ENCODE measurements around the gene C10orf67.

DNA sequence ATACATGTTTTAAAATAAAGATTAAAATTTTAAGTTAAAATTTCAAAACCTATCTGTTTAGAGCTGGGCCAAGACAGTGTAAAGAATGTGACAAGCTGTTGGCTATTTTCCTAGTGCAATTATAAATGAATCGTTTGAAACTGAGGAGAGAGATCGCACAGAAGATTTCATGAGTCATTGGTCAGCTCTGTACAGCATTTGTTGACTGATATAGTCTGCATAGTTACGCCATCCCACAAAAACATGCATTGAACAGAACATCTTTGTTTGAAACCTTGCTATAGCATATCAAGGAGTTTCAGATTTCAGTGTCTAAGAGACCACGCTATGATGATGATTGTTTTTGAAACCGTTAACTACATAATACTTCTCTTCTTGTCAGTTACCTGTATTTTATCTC lies 1.3 kb upstream of the C10orf67 start:
- TF ChIP-seq, protein P1, sequence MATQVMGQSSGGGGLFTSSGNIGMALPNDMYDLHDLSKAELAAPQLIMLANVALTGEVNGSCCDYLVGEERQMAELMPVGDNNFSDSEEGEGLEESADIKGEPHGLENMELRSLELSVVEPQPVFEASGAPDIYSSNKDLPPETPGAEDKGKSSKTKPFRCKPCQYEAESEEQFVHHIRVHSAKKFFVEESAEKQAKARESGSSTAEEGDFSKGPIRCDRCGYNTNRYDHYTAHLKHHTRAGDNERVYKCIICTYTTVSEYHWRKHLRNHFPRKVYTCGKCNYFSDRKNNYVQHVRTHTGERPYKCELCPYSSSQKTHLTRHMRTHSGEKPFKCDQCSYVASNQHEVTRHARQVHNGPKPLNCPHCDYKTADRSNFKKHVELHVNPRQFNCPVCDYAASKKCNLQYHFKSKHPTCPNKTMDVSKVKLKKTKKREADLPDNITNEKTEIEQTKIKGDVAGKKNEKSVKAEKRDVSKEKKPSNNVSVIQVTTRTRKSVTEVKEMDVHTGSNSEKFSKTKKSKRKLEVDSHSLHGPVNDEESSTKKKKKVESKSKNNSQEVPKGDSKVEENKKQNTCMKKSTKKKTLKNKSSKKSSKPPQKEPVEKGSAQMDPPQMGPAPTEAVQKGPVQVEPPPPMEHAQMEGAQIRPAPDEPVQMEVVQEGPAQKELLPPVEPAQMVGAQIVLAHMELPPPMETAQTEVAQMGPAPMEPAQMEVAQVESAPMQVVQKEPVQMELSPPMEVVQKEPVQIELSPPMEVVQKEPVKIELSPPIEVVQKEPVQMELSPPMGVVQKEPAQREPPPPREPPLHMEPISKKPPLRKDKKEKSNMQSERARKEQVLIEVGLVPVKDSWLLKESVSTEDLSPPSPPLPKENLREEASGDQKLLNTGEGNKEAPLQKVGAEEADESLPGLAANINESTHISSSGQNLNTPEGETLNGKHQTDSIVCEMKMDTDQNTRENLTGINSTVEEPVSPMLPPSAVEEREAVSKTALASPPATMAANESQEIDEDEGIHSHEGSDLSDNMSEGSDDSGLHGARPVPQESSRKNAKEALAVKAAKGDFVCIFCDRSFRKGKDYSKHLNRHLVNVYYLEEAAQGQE (IDR thresholded peaks at IDR 0.05; ENCODE audit: low read depth), result no peak
- no peak for TF ChIP-seq CEBPB (IDR thresholded peaks at IDR 0.05)

Measured in Ishikawa (cell line).